Smooth muscle cell (in vitro differentiated cells): ENCODE data around the gene C7orf33. TPM values are rescaled to one million over a fixed set of nuclear protein-coding genes. Genes with fewer than 3 reads are reported as not detected.

Experiments
- DNase-seq: peaks from one replicate; lab custom pipeline; 2025; ENCODE audit not compliant: unreplicated experiment; lab: John Stamatoyannopoulos, UW
- H2AFZ ChIP-seq: fragments of 200-600 bp; sonication (generic); 2 replicates; pipeline ENCODE4 v1.6.0; 2016; ENCODE audit warnings: antibody characterized with exemption, low read depth, mild to moderate bottlenecking
- H3F3A ChIP-seq: fragments of 200-600 bp; sonication (generic); 2 replicates; pipeline ENCODE4 v1.6.0; 2017; ENCODE audit warnings: antibody characterized with exemption, low read depth
- H3K27ac ChIP-seq: fragments of 200-600 bp; sonication (generic); 2 replicates; pipeline ENCODE4 v1.5.1; 2016; ENCODE audit warnings: low read depth, mild to moderate bottlenecking
- H3K27me3 ChIP-seq: fragments of 200-600 bp; sonication (generic); 2 replicates; pipeline ENCODE4 v1.6.1; 2016; ENCODE audit warnings: low read depth, mild to moderate bottlenecking
- H3K36me3 ChIP-seq: fragments of 200-600 bp; sonication (generic); 2 replicates; pipeline ENCODE4 v1.5.1; 2016; ENCODE audit warnings: low read depth
- H3K4me1 ChIP-seq: fragments of 200-600 bp; sonication (generic); 2 replicates; pipeline ENCODE4 v1.5.1; 2016; ENCODE audit warnings: low read depth
- H3K4me2 ChIP-seq: fragments of 200-600 bp; sonication (generic); 2 replicates; pipeline ENCODE4 v1.6.0; 2016; ENCODE audit warnings: mild to moderate bottlenecking
- H3K4me3 ChIP-seq: fragments of 200-600 bp; sonication (generic); 2 replicates; pipeline ENCODE4 v1.5.1; 2016; ENCODE audit warnings: mild to moderate bottlenecking
- H3K79me2 ChIP-seq: fragments of 200-600 bp; sonication (generic); 2 replicates; pipeline ENCODE4 v1.6.0; 2016; ENCODE audit warnings: low read depth, mild to moderate bottlenecking
- H3K9ac ChIP-seq: fragments of 200-600 bp; sonication (generic); 2 replicates; pipeline ENCODE4 v1.6.0; 2016; ENCODE audit warnings: low read depth
- H3K9me3 ChIP-seq: fragments of 200-600 bp; sonication (generic); replicated peaks from 2 replicates; pipeline ENCODE4 v1.5.1; 2016; ENCODE audit warnings: low read depth
- H4K20me1 ChIP-seq: fragments of 200-600 bp; sonication (generic); 2 replicates; pipeline ENCODE4 v1.6.0; 2016; ENCODE audit warnings: low read depth
- WGBS: methylation state at CpG from one replicate; pipeline ENCODE4 v1.1.7; 2016; ENCODE audit warnings: low lambda C conversion rate; 5-methylcytosine and 5-hydroxymethylcytosine counted together
- polyA plus RNA-seq: library from polyadenylated mRNA; unstranded; fragments of >200 nt; fragmentation: Nextera tagmentation; extraction: Ambion mirVana; gene quantifications from 2 replicates; pipeline ENCODE4 v1.2.1, GENCODE V29; 2016
- total RNA-seq: library from RNA; depleted of rRNA; stranded (reverse); fragments of >200 nt; gene quantifications from 2 replicates; pipeline ENCODE4 v1.2.3, GENCODE V29; 2014
- TF ChIP-seq, protein P1 (sequence below): fragments of 200-600 bp; sonication (generic); IDR thresholded peaks from 2 replicates; pipeline ENCODE4 v1.5.1; 2017; ENCODE audit warnings: borderline replicate concordance, mild to moderate bottlenecking, antibody characterized with exemption; ENCODE audit not compliant: insufficient read depth, poor library complexity, severe bottlenecking

C7orf33 gene
- total and polyA plus RNA-seq, 2 experiments from 2014 or later: not detected

DNA sequence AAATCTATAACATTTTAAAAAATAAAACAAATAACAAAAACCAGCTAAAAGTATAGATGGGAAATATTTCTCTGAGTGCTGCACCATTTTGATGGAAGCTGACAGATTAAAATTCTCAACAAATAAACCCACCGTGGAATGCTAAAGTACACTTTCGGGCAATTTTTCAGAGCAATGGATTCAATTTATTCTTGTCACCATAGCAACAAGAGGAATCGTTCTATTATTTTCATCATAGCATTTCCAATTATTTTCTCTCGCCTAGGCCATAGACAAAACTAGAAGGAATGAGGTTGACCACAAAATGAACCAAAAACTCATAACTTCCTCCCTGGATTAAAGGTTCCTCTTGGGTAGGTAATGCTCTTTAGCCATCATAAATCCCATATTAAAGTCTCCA, 44.6 kb upstream of the C7orf33 start:
- Histone ChIP-seq H3K4me2 (no peak overlapping the region), H3K27me3 (no peaks in the 10 kb centered on the region), H3K27ac (no peak overlapping the region), H3F3A (no peaks in the 10 kb centered on the region), H3K36me3 (no peaks in the 10 kb centered on the region), H4K20me1 (no peaks in the 10 kb centered on the region), H3K4me3 (no peak overlapping the region), H3K9ac (no peak overlapping the region), H2AFZ (no peak overlapping the region), H3K9me3 (no peaks in the 10 kb centered on the region), H3K4me1 (no peaks in the 10 kb centered on the region), H3K79me2 (no peaks in the 10 kb centered on the region)
- 91% methylated on average over 4 of the region's 4 CpGs for WGBS
- TF ChIP-seq, protein P1, sequence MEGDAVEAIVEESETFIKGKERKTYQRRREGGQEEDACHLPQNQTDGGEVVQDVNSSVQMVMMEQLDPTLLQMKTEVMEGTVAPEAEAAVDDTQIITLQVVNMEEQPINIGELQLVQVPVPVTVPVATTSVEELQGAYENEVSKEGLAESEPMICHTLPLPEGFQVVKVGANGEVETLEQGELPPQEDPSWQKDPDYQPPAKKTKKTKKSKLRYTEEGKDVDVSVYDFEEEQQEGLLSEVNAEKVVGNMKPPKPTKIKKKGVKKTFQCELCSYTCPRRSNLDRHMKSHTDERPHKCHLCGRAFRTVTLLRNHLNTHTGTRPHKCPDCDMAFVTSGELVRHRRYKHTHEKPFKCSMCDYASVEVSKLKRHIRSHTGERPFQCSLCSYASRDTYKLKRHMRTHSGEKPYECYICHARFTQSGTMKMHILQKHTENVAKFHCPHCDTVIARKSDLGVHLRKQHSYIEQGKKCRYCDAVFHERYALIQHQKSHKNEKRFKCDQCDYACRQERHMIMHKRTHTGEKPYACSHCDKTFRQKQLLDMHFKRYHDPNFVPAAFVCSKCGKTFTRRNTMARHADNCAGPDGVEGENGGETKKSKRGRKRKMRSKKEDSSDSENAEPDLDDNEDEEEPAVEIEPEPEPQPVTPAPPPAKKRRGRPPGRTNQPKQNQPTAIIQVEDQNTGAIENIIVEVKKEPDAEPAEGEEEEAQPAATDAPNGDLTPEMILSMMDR: no peak
- DNase-seq: no peak

DNA sequence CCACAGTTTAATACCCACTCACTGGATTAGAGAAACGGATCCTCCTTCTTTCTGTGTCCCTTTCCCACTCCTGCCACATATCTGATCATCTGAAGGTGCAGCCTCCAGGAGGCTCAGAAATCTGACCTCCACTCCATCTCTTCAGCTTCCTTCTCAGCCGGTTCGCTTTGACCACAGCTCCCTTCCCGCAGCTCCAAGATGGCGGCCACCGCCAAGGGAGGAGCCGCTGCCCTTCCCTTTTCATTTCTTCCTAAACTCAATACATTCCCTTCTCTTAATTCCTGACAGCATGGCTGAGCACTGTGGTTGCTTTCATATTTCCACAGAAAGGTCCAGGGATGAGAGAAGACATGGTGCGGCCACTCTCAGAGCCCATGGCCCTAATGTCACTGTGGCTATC, 43.7 kb upstream of the C7orf33 start:
- H3K27ac ChIP-seq: no peak overlapping the region
- TF ChIP-seq, protein P1: no peak
- no peaks in the 10 kb centered on the region for H3K4me1 ChIP-seq
- no peaks in the 10 kb centered on the region for H3K36me3 ChIP-seq
- H3K9me3 ChIP-seq: no peaks in the 10 kb centered on the region
- H3K4me3 ChIP-seq: no peak overlapping the region
- no peak for DNase-seq
- H3K4me2 ChIP-seq: no peak overlapping the region
- 92% methylated on average over 8 of the region's 8 CpGs for whole genome bisulfite sequencing
- no peaks in the 10 kb centered on the region for H4K20me1 ChIP-seq
- H3K79me2 ChIP-seq: no peaks in the 10 kb centered on the region
- H2AFZ ChIP-seq: no peak overlapping the region
- no peaks in the 10 kb centered on the region for H3F3A ChIP-seq
- no peak overlapping the region for H3K9ac ChIP-seq
- H3K27me3 ChIP-seq: no peaks in the 10 kb centered on the region

DNA sequence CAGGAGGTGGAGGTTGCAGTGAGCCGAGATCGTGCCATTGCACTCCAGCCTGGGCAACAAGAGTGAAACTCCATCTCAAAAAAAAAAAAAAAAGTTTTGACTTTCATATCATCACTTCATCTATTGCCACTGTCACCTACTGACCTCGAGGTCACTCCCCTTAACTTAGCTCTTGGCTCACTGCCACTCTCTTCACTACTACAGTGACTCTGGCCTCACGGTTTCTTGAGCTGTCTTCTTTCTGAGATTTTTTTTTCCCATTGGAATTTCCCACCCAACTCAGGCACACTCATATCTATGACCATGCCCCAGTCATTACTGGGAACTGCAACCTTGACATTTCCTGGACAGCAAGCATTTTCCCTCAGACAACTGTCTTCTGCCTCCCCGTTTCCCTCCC, 42.6 kb upstream of the C7orf33 start:
- no peak overlapping the region for H3K4me3 ChIP-seq
- H3K79me2 ChIP-seq: no peaks in the 10 kb centered on the region
- H2AFZ ChIP-seq: no peak overlapping the region
- no peaks in the 10 kb centered on the region for H3K4me1 ChIP-seq
- no peaks in the 10 kb centered on the region for H3K36me3 ChIP-seq
- H3F3A ChIP-seq: no peaks in the 10 kb centered on the region
- no peak overlapping the region for H3K9ac ChIP-seq
- H3K27ac ChIP-seq: no peak overlapping the region
- no peaks in the 10 kb centered on the region for H4K20me1 ChIP-seq
- no peaks in the 10 kb centered on the region for H3K9me3 ChIP-seq
- DNase-seq: no peak
- H3K4me2 ChIP-seq: no peak overlapping the region
- H3K27me3 ChIP-seq: no peaks in the 10 kb centered on the region
- WGBS: 83% methylated on average over 5 of the region's 5 CpGs
- TF ChIP-seq, protein P1: no peak

DNA sequence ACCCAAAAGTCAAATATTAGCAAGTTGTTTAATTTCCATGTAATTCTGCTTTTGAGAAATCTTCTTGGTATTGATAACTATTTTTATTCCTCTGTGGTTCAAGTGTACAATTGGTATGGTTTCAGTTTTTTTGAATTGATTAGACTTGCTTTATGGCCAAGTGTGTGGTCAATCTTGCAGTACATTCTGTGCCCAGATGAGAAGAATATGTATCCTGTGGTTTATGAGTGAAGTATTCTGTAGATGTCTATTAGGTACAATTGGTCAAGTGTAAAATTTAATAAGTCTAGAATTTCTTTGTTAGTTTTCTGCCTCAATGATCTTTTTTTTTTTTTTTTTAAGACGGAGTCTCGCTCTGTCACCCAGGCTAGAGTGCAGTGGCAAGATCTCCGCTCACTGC, 36.6 kb upstream of the C7orf33 start:
- no peak overlapping the region for H3K4me2 ChIP-seq
- no peaks in the 10 kb centered on the region for H3K9me3 ChIP-seq
- no peaks in the 10 kb centered on the region for H3F3A ChIP-seq
- no peaks in the 10 kb centered on the region for H3K36me3 ChIP-seq
- H3K27ac ChIP-seq: no peak overlapping the region
- no peaks in the 10 kb centered on the region for H4K20me1 ChIP-seq
- WGBS: 93% methylated on average over 3 of the region's 3 CpGs
- H3K9ac ChIP-seq: no peak overlapping the region
- H2AFZ ChIP-seq: no peak overlapping the region
- TF ChIP-seq, protein P1: no peak
- H3K4me3 ChIP-seq: no peak overlapping the region
- no peaks in the 10 kb centered on the region for H3K79me2 ChIP-seq
- DNase-seq: no peak
- H3K4me1 ChIP-seq: no peaks in the 10 kb centered on the region
- H3K27me3 ChIP-seq: no peaks in the 10 kb centered on the region
